Purkinje cell (primary cell): Measurements from ENCODE around the gene SNRPD2. TPM values are rescaled to one million over a fixed set of nuclear protein-coding genes. Genes with fewer than 3 reads are reported as not detected.

Source experiments
- polyA plus RNA-seq: library from polyadenylated mRNA; unstranded; fragments of >200 nt; fragmentation: Nextera tagmentation; gene quantifications from 2 replicates; pipeline ENCODE4 v1.2.1, GENCODE V29; 2014

SNRPD2 gene
- 825 and 870 TPM in 2 replicates for polyA plus RNA-seq

DNA sequence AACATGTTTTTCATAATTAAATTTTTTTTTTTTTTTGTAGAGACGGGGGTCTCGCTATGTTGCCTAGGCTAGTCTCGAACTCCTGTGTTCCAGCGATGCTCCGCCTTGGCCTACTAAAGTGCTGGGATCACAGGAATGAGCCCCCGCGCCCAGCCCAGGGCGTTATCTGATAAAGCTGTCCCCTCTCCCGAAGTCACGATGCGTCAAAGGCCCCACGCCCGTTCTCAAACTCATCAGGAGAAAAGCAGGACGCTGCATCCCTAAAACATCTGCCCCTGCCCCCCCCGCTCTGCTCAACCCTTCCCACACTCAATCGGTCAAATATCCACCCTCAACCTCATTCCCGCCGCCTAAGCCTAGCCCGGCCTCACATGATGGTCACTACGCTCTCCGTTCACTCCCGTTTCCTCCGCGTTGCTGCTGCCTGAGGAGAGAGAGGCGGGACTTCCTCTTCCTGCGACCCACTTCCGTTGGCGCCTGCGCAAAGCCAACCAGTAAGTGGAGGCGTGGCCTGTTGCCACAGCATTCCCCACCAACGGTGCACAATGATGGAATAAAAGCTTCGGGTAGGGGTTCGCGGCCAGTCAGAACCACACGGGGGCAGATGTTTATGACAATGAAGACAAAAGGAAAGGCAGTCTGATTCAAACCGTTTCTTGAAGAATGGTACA, at the start of gene SNRPD2:
TSS of gene SNRPD2 (minus strand) at position 438 of the 671 bp plus-strand sequence. CDS start at position 373, 65 bp downstream.

GRCh38 chr19:45733160-45733810, 41.5 kb upstream of the SNRPD2 start, which contains the start of gene MEIOSIN:
Gene MEIOSIN (plus strand): TSS chr19:45733439. CDS start chr19:45735377, 1,938 bp downstream.

DNA sequence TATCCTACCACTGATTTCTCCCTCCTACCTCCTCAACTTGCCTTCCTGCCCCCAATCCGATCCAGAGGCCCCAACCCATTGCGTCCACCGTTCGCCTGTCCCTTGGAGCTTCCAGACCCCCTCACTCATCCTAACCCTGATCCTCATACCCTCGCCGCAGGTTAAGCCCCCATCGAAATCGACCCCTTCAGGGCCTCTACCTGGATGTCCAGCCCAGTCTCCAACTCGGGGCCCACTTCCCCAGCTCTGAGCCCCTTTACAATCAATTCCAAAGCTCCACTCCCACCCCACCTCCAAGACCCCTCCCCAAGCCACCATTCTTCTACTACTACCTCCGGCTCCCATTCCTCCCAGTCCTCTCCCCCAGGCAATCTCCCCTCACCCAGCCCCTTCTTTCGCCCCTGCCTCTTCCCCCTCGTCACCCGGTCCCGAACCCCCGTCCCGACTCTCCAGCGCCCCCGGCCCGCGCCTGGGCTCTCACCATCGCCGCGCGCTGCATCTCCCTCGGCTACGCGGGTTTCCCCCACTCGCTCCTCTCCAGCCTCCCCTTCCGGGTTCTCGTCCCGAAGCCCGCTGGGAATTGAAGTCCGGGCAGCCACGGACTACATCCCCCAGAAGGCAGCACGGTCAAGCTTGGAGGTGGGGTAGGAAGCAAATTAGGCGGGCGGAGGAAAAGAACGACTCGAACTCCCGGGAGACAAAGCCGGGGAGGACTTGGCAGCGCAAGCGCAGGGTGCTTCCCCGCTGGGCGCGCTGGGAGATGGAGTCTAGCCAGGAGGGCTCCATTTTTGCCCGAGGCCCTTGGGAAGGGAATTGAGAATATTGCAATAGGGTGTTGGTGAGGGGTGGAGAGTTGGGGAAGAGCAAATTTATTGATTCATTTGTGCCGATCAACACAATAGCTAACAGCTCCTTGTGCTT, 38.9 kb upstream of the SNRPD2 start, which contains the start of gene FBXO46:
TSS of gene FBXO46 (minus strand) at position 529 of the 921 bp plus-strand sequence. CDS start 17,401 bp downstream, outside the sequence.

DNA sequence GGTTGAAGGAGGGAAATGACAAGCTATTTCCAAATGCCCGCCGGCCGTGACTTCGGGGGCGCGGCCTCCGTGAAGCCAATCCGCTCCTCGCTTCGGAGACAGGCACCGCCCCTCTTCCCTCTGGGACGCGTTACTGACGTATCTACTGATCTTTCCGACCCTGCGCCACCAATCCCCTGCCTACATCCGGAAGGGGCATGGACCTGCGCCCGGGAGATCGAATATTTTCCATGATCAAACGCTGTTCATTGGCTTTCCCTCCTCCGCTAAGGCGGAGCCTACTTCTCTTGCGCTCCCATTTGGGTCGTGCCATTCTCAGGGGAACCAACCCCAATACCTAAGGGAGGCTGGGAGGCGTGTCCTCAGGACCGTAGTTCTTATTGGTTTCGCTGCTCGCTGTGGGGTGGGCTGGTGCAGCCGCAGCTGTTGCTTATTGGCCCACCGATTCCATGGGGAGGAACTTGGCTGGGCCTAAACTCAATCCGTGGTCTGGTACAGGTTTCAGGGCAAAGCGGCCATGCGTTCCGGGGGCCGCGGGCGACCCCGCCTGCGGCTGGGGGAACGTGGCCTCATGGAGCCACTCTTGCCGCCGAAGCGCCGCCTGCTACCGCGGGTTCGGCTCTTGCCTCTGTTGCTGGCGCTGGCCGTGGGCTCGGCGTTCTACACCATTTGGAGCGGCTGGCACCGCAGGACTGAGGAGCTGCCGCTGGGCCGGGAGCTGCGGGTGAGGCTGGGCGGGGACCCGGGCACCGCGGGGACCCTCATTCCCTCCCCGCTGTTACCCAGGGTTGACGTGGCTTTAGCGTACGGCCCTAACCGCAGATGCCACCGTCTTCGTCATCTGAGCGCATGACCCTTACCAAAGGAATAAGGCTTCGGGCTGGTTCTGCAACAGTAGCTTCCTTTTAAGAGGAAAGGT, 693 bp upstream of the SNRPD2 start, which contains the start of gene QPCTL:
TSS of gene QPCTL (plus strand) at position 480 of the 919 bp plus-strand sequence. CDS start at position 518, 38 bp downstream.

DNA sequence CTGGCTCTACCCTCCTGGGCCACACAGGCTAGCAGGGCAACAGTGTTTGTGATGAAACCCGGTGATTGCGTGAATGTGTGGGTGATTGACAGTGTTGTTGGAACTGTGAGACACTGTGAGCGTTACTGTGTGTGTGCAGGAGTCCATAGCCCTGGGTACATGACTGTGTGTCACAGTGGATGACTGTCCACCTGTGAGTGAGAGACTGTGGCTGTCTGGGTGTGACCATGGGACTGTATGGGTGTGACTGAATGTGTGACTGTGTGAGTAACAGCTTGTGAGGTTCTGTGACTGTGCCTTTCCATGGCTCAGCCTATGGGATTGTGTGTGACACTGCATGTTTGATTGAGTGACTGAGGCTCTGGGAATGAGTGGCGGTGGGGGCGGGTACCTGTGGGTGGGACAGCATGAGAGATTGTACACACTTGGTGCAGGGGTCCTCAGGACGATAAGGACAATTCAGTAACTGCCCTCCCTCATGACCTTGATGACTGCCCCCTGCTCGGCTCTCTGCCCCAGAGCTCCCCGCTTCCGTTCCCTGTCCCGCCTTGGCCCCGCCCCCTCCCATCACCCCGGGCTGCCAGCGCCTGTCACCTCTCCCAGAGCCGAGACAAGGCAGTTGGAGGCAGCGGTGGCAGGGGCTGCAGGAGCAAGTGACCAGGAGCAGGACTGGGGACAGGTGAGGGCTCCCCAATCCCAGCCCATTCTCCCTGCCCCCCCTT, 24.0 kb downstream of the SNRPD2 start, which contains the start of gene GIPR:
TSS of gene GIPR (plus strand) at position 602 of the 722 bp plus-strand sequence. CDS start 1,300 bp downstream, outside the sequence.

GRCh38 chr19:45638930-45639729, 52.6 kb downstream of the SNRPD2 start, which contains the start of gene EML2:
Gene EML2 (minus strand): TSS chr19:45639397. CDS start chr19:45639376, 21 bp downstream.

Other genes starting within 250 kb of the SNRPD2 start
- not detected in 2 replicates for gene FOSB, start 224.0 kb downstream of the SNRPD2 start, polyA plus RNA-seq
- 1.6 TPM in 1 of 2 replicates, not detected in the other for gene RTN2, start 194.9 kb downstream of the SNRPD2 start, polyA plus RNA-seq
- 0.30 TPM in 1 of 2 replicates, not detected in the other for gene PPM1N, start 193.5 kb downstream of the SNRPD2 start, polyA plus RNA-seq
- gene VASP, start 184.5 kb downstream of the SNRPD2 start, polyA plus RNA-seq, result not detected in 2 replicates
- gene OPA3, start 107.2 kb downstream of the SNRPD2 start, polyA plus RNA-seq, result 0.65 and 0.97 TPM in 2 replicates
- not detected in 2 replicates for gene GPR4, start 89.7 kb downstream of the SNRPD2 start, polyA plus RNA-seq
- 0.40 TPM in 1 of 2 replicates, not detected in the other for gene EML2, start 52.6 kb downstream of the SNRPD2 start, polyA plus RNA-seq
- not detected in 2 replicates for gene GIPR, start 23.7 kb downstream of the SNRPD2 start, polyA plus RNA-seq
- gene QPCTL, start 713 bp upstream of the SNRPD2 start, polyA plus RNA-seq, result 0.39 and 1.7 TPM in 2 replicates
- gene FBXO46, start 38.9 kb upstream of the SNRPD2 start, polyA plus RNA-seq, result 0.42 and 0.56 TPM in 2 replicates
- gene MEIOSIN, start 41.5 kb upstream of the SNRPD2 start, polyA plus RNA-seq, result not detected in 2 replicates
- not detected in 2 replicates for gene SIX5, start 77.3 kb upstream of the SNRPD2 start, polyA plus RNA-seq
- 0.67 and 1.2 TPM in 2 replicates for gene DMPK, start 90.5 kb upstream of the SNRPD2 start, polyA plus RNA-seq
- gene DMWD, start 100.9 kb upstream of the SNRPD2 start, polyA plus RNA-seq, result 5.3 and 6.8 TPM in 2 replicates
- gene RSPH6A, start 123.4 kb upstream of the SNRPD2 start, polyA plus RNA-seq, result not detected in 2 replicates
- gene SYMPK, start 171.2 kb upstream of the SNRPD2 start, polyA plus RNA-seq, result 0.63 and 1.2 TPM in 2 replicates
- not detected in 2 replicates for gene FOXA3, start 172.4 kb upstream of the SNRPD2 start, polyA plus RNA-seq
- gene IRF2BP1, start 194.2 kb upstream of the SNRPD2 start, polyA plus RNA-seq, result 0.77 and 1.9 TPM in 2 replicates
- gene MYPOP, start 210.7 kb upstream of the SNRPD2 start, polyA plus RNA-seq, result 2.1 and 4.6 TPM in 2 replicates
- not detected in 2 replicates for gene NANOS2, start 222.8 kb upstream of the SNRPD2 start, polyA plus RNA-seq